PC-3 (cell line): Measurements from ENCODE around the gene CTSC. TPM values are rescaled to one million over a fixed set of nuclear protein-coding genes. Genes with fewer than 3 reads are reported as not detected.

Experiments used
- ATAC-seq: fragments of 200-7000 bp; cut with Tn5 transposase; 2 replicates; pipeline ENCODE4 v1.9.1; 2020; ENCODE audit warnings: mild to moderate bottlenecking, moderate library complexity
- BruUV-seq: library from RNA; stranded (reverse); fragments of 400-500 nt; replicated peaks from 2 replicates; lab custom pipeline; 2021; lab: Mats Ljungman, UMichigan
- CTCF ChIA-PET: fragments of 300-600 bp; sonication (Branson Sonifier 250); formaldehyde crosslinking; loops from one replicate; lab custom pipeline; 2022; ENCODE audit warnings: antibody characterized with exemption; lab: Charles Lee
- POLR2A ChIA-PET: fragments of 300-600 bp; sonication (Branson Sonifier 250); formaldehyde crosslinking; loops from one replicate; lab custom pipeline; 2022; ENCODE audit warnings: antibody characterized with exemption; ENCODE audit not compliant: unreplicated experiment; lab: Charles Lee
- DNase-seq: peaks from one replicate; pipeline ENCODE4 v3.0.0-alpha.2; 2015
- H2AFZ ChIP-seq: fragments of 300-600 bp; sonication (generic); 2 replicates; pipeline ENCODE4 v1.6.0; 2016; ENCODE audit warnings: antibody characterized with exemption, low read length
- H3F3A ChIP-seq: fragments of 300-600 bp; sonication (generic); one replicate; pipeline ENCODE4 v1.6.0; 2017; ENCODE audit warnings: antibody characterized with exemption, low read length, control low read depth, mild to moderate bottlenecking; ENCODE audit not compliant: unreplicated experiment
- H3K27ac ChIP-seq: fragments of 300-600 bp; sonication (generic); 2 replicates; pipeline ENCODE4 v1.5.1; 2016; ENCODE audit warnings: mild to moderate bottlenecking, low read length
- H3K27me3 ChIP-seq: fragments of 300-600 bp; sonication (generic); 2 replicates; pipeline ENCODE4 v1.6.1; 2016; ENCODE audit warnings: low read length, mixed read lengths
- H3K36me3 ChIP-seq: fragments of 300-600 bp; sonication (generic); 2 replicates; pipeline ENCODE4 v1.6.1; 2016; ENCODE audit warnings: low read depth, mixed run types, low read length, mixed read lengths
- H3K4me1 ChIP-seq: fragments of 300-600 bp; sonication (generic); 2 replicates; pipeline ENCODE4 v1.5.1; 2016; ENCODE audit warnings: low read length; ENCODE audit not compliant: insufficient read depth
- H3K4me2 ChIP-seq: fragments of 300-600 bp; sonication (generic); 2 replicates; pipeline ENCODE4 v1.6.0; 2016; ENCODE audit warnings: low read length
- H3K4me3 ChIP-seq: fragments of 300-600 bp; sonication (generic); 2 replicates; pipeline ENCODE4 v1.5.1; 2016; ENCODE audit warnings: mild to moderate bottlenecking, low read length, mixed read lengths
- H3K79me2 ChIP-seq: fragments of 300-600 bp; sonication (generic); 2 replicates; pipeline ENCODE4 v1.6.1; 2017; ENCODE audit warnings: low read length, mixed read lengths
- H3K9ac ChIP-seq: fragments of 300-600 bp; sonication (generic); 2 replicates; pipeline ENCODE4 v1.6.0; 2016; ENCODE audit warnings: mild to moderate bottlenecking, low read length
- H3K9me2 ChIP-seq: fragments of 300-600 bp; sonication (generic); replicated peaks from 2 replicates; pipeline ENCODE4 v1.6.1; 2016; ENCODE audit warnings: mixed run types, low read length, mixed read lengths
- H3K9me3 ChIP-seq: fragments of 300-600 bp; sonication (generic); 2 replicates; pipeline ENCODE4 v1.6.1; 2016; ENCODE audit warnings: low read length, mixed read lengths
- H4K20me1 ChIP-seq: fragments of 300-600 bp; sonication (generic); 2 replicates; pipeline ENCODE4 v1.6.1; 2016; ENCODE audit warnings: low read length, mixed read lengths
- EZH2 ChIP-seq: fragments of 300-600 bp; sonication (generic); IDR thresholded peaks from one replicate; pipeline ENCODE4 v1.6.1; 2017; ENCODE audit warnings: antibody characterized with exemption, mild to moderate bottlenecking, low read length; ENCODE audit not compliant: unreplicated experiment
- EZH2phosphoT487 ChIP-seq: fragments of 300-600 bp; sonication (generic); IDR thresholded peaks from 2 replicates; pipeline ENCODE4 v1.6.1; 2018; ENCODE audit warnings: mild to moderate bottlenecking, antibody characterized with exemption, low read length, borderline replicate concordance
- intact Hi-C: fragments of 100-400 bp; cut with micrococcal nuclease; formaldehyde crosslinking; loops from 2 replicates; pipeline ENCODE4 v1.9.0; 2023
- total RNA-seq: library from RNA; depleted of rRNA; stranded (reverse); fragments of >200 nt; gene quantifications from 2 replicates; pipeline ENCODE4 v1.2.3, GENCODE V29; 2014
- TF ChIP-seq, protein P1 (sequence below): fragments of 300-600 bp; sonication (generic); conservative IDR thresholded peaks from 2 replicates; pipeline ENCODE4 v1.5.1; 2017; ENCODE audit warnings: antibody characterized with exemption, low read depth, mild to moderate bottlenecking, low read length

The CTSC gene
- total RNA-seq, 1 experiment from 2014 or later = 240 TPM

DNA sequence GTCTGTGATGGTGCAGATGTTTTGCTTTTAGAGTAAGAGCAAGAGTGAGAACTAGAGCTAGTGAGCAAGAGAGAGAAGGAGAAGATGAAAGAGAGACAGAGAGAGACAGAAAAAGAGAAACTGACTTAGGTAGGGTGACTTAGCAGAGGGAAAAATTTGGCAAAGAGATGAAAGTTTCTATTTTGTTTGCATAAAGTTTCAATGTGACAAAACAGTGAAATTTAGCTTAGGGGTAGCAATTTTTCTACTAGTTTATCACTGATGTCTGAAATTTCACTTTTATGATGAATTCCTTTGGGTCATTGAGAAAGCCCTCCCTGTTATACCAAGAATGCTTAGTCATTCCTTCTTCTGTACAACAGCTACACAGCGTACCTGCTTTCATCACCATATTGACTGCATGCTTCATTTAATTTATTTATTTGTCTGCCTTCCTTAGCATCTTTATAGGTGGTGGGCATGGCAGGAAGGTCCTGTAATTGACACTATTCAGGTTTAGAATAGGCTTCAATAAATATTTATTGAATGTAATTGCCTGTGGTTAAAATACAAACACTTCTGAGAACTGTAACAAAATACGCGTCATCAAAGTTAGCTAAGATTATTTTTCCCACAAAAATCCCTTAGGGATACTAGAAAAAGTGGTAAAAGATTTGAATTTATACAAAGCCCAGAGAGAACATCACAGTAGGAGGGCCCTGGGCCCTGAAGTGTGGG, 19.9 kb upstream of the CTSC start:
- Histone ChIP-seq H3F3A (peaks cover 8% of the 10 kb centered on the region), H3K9ac (peak overlapping the region; percentile 68), H3K9me3 (no peaks in the 10 kb centered on the region), H3K4me3 (peak overlapping the region; percentile 15; the same call in 1 of the 2 replicates), H3K4me1 (peaks cover 31% of the 10 kb centered on the region), H3K9me2 (no peaks in the 10 kb centered on the region), H2AFZ (peak overlapping the region; percentile 46), H4K20me1 (no peaks in the 10 kb centered on the region), H3K79me2 (no peaks in the 10 kb centered on the region), H3K27me3 (no peaks in the 10 kb centered on the region), H3K4me2 (peak overlapping the region; percentile 68), H3K27ac (peak overlapping the region; percentile 94), H3K36me3 (no peaks in the 10 kb centered on the region)
- POLR2A ChIA-PET = interaction anchor here (0.7 to 1.0 kb wide), 2 partner anchors 19 to 351 kb away, joined by 3 to 4 read pairs; partner anchors contain the start of gene CTSC
- TF ChIP-seq, protein P1, sequence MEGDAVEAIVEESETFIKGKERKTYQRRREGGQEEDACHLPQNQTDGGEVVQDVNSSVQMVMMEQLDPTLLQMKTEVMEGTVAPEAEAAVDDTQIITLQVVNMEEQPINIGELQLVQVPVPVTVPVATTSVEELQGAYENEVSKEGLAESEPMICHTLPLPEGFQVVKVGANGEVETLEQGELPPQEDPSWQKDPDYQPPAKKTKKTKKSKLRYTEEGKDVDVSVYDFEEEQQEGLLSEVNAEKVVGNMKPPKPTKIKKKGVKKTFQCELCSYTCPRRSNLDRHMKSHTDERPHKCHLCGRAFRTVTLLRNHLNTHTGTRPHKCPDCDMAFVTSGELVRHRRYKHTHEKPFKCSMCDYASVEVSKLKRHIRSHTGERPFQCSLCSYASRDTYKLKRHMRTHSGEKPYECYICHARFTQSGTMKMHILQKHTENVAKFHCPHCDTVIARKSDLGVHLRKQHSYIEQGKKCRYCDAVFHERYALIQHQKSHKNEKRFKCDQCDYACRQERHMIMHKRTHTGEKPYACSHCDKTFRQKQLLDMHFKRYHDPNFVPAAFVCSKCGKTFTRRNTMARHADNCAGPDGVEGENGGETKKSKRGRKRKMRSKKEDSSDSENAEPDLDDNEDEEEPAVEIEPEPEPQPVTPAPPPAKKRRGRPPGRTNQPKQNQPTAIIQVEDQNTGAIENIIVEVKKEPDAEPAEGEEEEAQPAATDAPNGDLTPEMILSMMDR = no peak
- no peak for TF ChIP-seq EZH2
- TF ChIP-seq EZH2phosphoT487 = no peak
- BruUV-seq = no TSS peak
- CTCF ChIA-PET = interaction anchor here (0.6 to 1.2 kb wide), 2 partner anchors 47 to 187 kb away, joined by 3 to 10 read pairs; no protein-coding TSS in a partner anchor
- peak; percentile 87 for DNase-seq
- intact Hi-C loops = loop anchor here (1.0 to 5.0 kb wide), 5 partner anchors 25 to 198 kb away; no protein-coding TSS in a partner anchor
- ATAC-seq = peak; percentile 96

DNA sequence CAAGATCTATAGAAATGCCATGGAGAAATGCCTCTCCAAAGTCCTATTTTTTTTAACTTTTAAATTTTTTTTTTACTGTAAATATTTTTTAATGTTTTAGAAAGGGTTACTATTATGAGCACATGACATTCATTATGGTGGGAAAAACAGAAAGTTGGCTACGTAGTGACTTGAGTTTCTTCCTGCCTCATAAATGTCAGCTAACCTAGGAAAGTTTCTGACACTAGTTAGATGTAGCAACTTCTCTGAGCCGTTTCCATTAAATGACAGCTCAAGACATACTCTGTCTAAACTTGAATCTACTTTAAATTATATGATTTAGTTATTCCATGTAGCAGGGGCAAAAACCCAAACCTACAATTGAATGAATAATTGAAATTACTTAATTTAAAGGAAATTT, 18.4 kb upstream of the CTSC start:
- ChIA-PET POLR2A (no interaction called here), CTCF (no interaction called here)
- H3K27me3 ChIP-seq = no peaks in the 10 kb centered on the region
- DNase-seq (no peak), ATAC-seq (no peak)
- peaks cover 37% of the 10 kb centered on the region for H3K4me1 ChIP-seq
- intact Hi-C loops = loop anchor here (2.0 to 5.0 kb wide), 2 partner anchors 23 to 126 kb away; no protein-coding TSS in a partner anchor
- no peak overlapping the region for H3K9ac ChIP-seq
- no peaks in the 10 kb centered on the region for H3K79me2 ChIP-seq
- no peak for TF ChIP-seq EZH2
- TF ChIP-seq EZH2phosphoT487 = no peak
- TF ChIP-seq, protein P1 = no peak
- H3F3A ChIP-seq = peaks cover 8% of the 10 kb centered on the region
- no TSS peak for BruUV-seq
- no peaks in the 10 kb centered on the region for H4K20me1 ChIP-seq
- no peaks in the 10 kb centered on the region for H3K9me3 ChIP-seq
- H3K4me2 ChIP-seq = no peak overlapping the region
- H3K4me3 ChIP-seq = no peak overlapping the region
- H3K9me2 ChIP-seq = no peaks in the 10 kb centered on the region
- no peaks in the 10 kb centered on the region for H3K36me3 ChIP-seq
- H3K27ac ChIP-seq = no peak overlapping the region
- no peak overlapping the region for H2AFZ ChIP-seq

DNA sequence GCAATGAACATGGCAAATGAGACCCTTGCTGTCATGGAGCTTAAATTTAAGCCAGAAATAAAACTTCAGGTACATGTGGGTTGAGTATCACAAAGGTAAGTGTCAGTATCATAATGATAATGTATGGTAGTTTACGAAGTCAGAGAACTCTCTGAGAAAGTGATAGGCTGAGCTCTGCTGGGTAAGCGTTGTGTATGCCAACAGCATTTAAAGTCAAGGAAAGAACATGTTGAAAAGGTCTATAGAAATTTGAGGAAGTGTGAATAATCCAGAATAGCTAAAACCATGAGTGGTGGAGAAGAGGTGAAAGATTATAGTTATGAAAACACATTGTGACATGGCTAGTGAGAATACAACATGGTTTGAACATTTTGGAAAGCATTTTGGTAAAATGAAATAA, 17.4 kb upstream of the CTSC start:
- CTCF ChIA-PET = no interaction called here
- intact Hi-C loops = loop anchor here (5.0 kb wide), 1 partner anchor 127 kb away; no protein-coding TSS in a partner anchor
- Histone ChIP-seq H3K4me1 (peaks cover 37% of the 10 kb centered on the region), H3F3A (peaks cover 8% of the 10 kb centered on the region), H3K9ac (no peak overlapping the region), H3K27me3 (no peaks in the 10 kb centered on the region), H3K36me3 (no peaks in the 10 kb centered on the region), H3K27ac (no peak overlapping the region), H3K4me2 (no peak overlapping the region), H3K79me2 (no peaks in the 10 kb centered on the region), H4K20me1 (no peaks in the 10 kb centered on the region), H3K9me3 (no peaks in the 10 kb centered on the region), H2AFZ (no peak overlapping the region), H3K4me3 (no peak overlapping the region), H3K9me2 (no peaks in the 10 kb centered on the region)
- ATAC-seq = no peak
- TF ChIP-seq, protein P1 = no peak
- TF ChIP-seq EZH2phosphoT487 = no peak
- BruUV-seq = no TSS peak
- POLR2A ChIA-PET = no interaction called here
- no peak for DNase-seq
